HG03571 (cell line): ENCODE results near the gene NEURL2.
"Not testable (repeated sequence)": the region's sequence is repeated elsewhere in the genome, so short reads cannot be mapped to it uniquely, and the experiment has no call there.

Experiments
- ATAC-seq: cut with Tn5 transposase; IDR thresholded peaks from one replicate; pipeline ENCODE4 v1.9.1; 2021; ENCODE audit not compliant: unreplicated experiment

NEURL2 gene, protein sequence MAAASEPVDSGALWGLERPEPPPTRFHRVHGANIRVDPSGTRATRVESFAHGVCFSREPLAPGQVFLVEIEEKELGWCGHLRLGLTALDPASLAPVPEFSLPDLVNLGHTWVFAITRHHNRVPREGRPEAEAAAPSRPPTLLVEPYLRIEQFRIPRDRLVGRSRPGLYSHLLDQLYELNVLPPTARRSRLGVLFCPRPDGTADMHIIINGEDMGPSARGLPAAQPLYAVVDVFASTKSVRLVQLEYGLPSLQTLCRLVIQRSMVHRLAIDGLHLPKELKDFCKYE

DNA sequence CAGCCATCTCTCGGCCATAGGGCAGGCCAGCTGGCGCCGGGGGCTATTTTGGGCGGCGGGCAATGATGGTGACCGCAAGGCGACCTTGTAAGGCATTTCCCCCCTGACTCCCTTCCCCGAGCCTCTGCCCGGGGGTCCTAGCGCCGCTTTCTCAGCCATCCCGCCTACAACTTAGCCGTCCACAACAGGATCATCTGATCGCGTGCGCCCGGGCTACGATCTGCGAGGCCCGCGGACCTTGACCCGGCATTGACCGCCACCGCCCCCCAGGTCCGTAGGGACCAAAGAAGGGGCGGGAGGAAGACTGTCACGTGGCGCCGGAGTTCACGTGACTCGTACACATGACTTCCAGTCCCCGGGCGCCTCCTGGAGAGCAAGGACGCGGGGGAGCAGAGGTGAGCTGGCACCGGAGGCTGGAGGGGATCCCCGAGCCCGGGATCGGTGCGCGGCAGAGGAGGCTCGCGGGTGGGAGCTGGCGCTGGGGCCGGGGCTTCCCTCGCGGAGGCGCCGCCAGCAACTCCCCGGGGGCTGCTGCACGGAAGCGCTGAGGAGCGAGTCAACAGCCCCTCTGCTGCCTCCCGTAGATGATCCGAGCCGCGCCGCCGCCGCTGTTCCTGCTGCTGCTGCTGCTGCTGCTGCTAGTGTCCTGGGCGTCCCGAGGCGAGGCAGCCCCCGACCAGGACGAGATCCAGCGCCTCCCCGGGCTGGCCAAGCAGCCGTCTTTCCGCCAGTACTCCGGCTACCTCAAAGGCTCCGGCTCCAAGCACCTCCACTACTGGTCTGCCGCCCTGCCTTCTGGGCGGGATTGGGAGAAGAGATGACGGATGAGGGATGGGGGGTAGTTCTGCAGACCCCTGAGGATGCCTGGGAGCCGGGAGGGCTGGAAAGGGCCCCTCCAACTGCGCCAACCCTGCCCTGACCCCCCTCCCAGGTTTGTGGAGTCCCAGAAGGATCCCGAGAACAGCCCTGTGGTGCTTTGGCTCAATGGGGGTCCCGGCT is at the start of gene NEURL2, which contains the start of gene CTSA:
NEURL2 (minus strand) TSS at position 224 of the 999 bp plus-strand sequence; CDS start at position 7, 217 bp downstream.
CTSA (plus strand) TSS at position 351 of the 999 bp plus-strand sequence; CDS start at position 585, 234 bp downstream.
- ATAC-seq, result peak; percentile 71

GRCh38 chr20:45940469-45940868 is 49.5 kb upstream of the NEURL2 start:
- ATAC-seq, result no peak

DNA sequence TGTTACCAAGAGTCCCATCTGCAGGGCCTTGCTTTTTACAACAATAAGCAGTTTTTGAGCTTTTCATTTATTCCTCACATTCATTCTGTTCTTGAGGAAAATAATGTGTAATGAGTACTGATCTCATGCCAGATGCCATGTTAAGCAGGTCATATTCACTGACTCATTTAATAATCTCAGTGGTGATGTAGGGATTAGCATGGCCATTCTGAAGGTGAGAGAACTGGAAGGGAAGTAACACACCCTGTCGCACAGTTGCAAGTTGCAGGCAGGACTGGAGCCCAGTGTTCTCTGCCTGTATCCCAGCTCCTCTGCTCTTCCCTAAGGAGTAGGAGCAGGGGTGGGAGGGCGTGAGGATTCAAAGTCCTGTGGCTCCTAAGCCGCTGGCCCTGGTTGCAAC is 49.0 kb upstream of the NEURL2 start:
- ATAC-seq, result no peak

- no peak for ATAC-seq
These were observed 47.9 kb upstream of the NEURL2 start for GRCh38 chr20:45938727-45939438.

GRCh38 chr20:45937765-45938164 is 46.8 kb upstream of the NEURL2 start:
- no peak for ATAC-seq

DNA sequence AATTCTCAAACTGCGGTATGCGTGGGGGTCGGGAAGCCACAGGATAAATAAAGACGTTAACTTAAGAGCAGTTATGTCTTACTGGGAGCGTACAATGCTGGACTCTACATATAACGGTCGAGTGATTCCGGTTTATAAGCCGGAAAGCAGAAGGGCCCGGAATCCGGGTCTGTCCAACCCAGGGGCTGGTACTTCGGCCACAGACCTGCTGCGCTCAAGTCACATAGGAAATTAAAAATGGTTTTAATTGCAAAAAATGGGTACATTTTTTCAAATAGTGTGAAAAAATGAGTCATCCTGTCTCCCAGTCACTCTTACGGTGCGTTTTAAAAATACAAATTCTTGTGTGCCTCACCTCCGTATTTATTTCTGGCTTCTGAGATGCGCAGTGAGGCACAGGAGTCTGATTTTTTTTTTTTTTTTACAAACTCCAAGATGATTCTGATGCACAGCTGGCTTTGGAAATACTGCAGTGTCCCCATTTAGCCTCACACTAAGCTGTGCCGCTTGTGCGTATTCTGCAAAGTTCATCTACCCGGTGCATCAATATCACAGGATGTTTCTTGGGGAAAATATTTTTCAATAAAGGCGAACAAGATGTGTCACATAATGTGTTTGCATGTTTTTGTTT is 44.5 kb upstream of the NEURL2 start:
- ATAC-seq, result peak; percentile 3

GRCh38 chr20:45934586-45935415 is 43.8 kb upstream of the NEURL2 start, which contains the start of gene PCIF1:
TSS of gene PCIF1 (plus strand) at chr20:45934683. CDS start at chr20:45939000, 4,317 bp downstream.
- ATAC-seq, result peak; percentile 62

GRCh38 chr20:45934046-45934585 is 43.1 kb upstream of the NEURL2 start:
- ATAC-seq, result peak; percentile 19

GRCh38 chr20:45933266-45934045 is 42.4 kb upstream of the NEURL2 start:
- ATAC-seq, result no peak

- ATAC-seq, result not testable (repeated sequence)
These were observed 40.7 kb upstream of the NEURL2 start for GRCh38 chr20:45931680-45932079.

- ATAC-seq, result no peak
These were observed 36.3 kb upstream of the NEURL2 start for GRCh38 chr20:45927071-45927878.

DNA sequence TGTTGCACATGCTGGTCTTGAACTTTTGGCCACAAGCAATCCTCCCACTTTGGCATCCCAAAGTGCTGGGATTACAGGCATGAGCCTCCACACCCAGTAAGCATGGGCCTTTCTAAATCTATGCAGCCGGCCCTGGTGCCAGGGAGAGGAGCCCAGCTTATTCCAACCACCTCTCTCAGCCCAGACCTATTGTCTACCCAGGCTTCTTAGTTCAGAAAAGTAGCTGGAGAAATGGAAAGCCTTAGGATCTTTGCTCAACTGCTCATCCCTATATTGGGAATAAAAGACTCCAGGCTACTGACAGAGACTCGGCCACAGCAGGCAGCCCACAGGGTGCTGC is 35.7 kb upstream of the NEURL2 start:
- no peak for ATAC-seq

- ATAC-seq, result no peak
These were observed 35.0 kb upstream of the NEURL2 start for GRCh38 chr20:45925821-45926506.

DNA sequence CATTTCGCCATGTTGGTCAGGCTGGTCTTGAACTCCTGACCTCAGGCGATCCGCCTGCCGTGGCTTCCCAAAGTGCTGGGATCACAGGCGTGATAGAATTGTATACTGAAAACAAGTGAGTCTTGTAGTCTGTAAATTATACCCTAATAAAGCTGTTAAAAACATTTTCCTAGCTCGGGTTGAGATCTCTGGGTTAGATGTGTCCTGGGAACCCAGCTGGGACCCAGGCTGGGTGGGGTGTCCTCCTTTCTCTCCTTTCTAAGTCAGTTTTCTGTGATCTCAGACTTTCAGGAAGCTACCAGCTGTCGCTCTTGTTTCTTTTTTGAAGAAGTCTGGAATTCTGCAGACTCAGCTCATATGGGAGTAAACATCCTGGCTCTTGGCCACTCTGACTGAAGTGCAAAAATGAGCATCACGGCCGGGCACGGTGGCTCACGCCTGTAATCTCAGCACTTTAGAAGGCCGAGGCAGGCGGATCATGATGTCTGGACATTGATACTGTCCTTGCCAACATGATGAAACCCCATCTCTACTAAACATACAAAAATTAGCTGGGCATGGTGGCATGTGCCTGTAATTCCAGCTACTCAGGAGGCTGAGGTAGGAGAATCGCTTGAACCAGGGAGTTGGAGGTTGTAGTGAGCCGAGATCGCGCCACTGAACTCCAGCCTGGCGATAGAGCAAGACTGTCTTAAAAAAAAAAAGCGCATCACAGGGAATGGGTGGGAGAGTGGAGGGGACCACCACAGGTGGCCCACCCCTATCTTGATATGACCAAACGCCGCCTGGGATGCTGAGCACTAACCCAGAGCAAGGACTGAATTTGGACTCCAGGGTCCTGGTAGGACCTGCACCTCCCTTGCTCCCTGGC is 33.6 kb upstream of the NEURL2 start:
- no peak for ATAC-seq

DNA sequence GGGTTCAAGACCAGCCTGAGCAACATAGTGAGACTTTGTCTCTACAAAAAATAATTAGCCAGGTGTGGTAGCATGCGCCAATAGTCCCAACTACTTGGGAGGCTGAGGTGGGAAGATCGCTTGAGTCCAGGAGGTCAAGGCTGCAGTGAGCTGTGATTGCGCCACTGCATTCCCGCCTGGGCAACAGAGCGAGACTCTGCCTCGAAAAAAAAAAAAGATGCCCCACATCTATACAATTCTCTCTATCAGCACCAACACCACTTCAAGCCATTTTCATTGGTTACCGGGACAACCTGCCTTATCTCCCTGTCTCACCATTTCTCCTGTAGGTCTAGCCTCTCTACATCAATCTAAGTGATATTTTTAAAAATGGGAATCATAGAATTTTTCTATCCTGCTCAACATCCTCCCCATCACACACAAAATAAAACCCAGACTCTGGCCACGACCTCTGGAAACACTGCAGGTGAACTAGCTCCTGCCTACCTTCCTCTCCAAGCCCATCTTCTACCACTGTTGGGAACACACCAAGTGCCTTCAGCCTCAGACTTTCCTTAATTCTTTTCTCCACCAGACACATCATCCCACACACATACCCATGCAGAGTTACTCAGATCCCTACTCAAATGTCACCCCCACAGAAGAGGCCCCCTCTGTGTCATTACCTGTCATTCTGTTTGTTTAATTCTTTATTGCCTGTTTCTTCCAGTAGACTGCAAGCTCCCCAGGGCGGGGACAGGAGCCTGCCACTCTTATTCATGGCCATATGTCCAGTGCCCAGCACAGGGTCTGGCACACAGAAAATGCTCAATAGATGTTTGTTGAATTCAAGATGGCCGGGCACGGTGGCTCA is 30.6 kb upstream of the NEURL2 start:
- no peak for ATAC-seq
